Subcutaneous adipose tissue (tissue), 4 donors: Measurements from ENCODE around the gene TXNRD2. TPM values are rescaled to one million over a fixed set of nuclear protein-coding genes. Genes with fewer than 3 reads are reported as not detected.

Source experiments
- CTCF ChIP-seq: fragments of 450-650 bp; IDR thresholded peaks from one replicate; pipeline ENCODE4 v1.5.1; 2016; ENCODE audit warnings: low read depth, mild to moderate bottlenecking, control low read depth, antibody characterized with exemption, moderate library complexity
- total RNA-seq, 4 donors: library from RNA; depleted of rRNA; stranded (reverse); fragments of >200 nt; gene quantifications; one replicate each; pipeline ENCODE4 v1.1.0, GENCODE V29; 2016

The TXNRD2 gene
- total RNA-seq, 4 donors from 2014 or later = 11.1 to 28.4 (median 15.8) TPM

GRCh38 chr22:19879246-19879570 lies 62.4 kb downstream of the TXNRD2 start:
- TF ChIP-seq CTCF = no peak

- TF ChIP-seq CTCF = no peak
These were observed 63.0 kb downstream of the TXNRD2 start for GRCh38 chr22:19878461-19879245.

GRCh38 chr22:19877626-19878339 lies 63.8 kb downstream of the TXNRD2 start:
- TF ChIP-seq CTCF = no peak

- TF ChIP-seq CTCF = no peak
These were observed 64.5 kb downstream of the TXNRD2 start for GRCh38 chr22:19876941-19877625.

GRCh38 chr22:19876314-19876940 lies 65.2 kb downstream of the TXNRD2 start:
- TF ChIP-seq CTCF = no peak

GRCh38 chr22:19875531-19876313 lies 65.9 kb downstream of the TXNRD2 start:
- no peak for TF ChIP-seq CTCF
